DND-41 (cell line): Measurements from ENCODE around the gene SLC12A8.

Experiments
- ATAC-seq: fragments of 200-7000 bp; cut with Tn5 transposase; 3 replicates; pipeline ENCODE4 v1.9.1; 2021; ENCODE audit warnings: low read depth; ENCODE audit not compliant: insufficient read depth
- DNase-seq: peaks from one replicate; pipeline ENCODE4 v3.0.0-alpha.2; 2020
- H2AFZ ChIP-seq: 2 replicates; pipeline ENCODE4 v1.6.0; 2012; ENCODE audit warnings: low read depth, low read length
- H3K27ac ChIP-seq: 2 replicates; pipeline ENCODE4 v1.5.1; 2012; ENCODE audit warnings: low read length, inconsistent platforms
- H3K27me3 ChIP-seq: fragments of 200-600 bp; sonication (generic); 2 replicates; pipeline ENCODE4 v1.6.0; 2012; ENCODE audit warnings: low read length, mild to moderate bottlenecking, inconsistent platforms; ENCODE audit not compliant: insufficient read depth, poor library complexity
- H3K36me3 ChIP-seq: 2 replicates; pipeline ENCODE4 v1.5.1; 2012; ENCODE audit warnings: low read length, inconsistent platforms; ENCODE audit not compliant: insufficient read depth
- H3K4me1 ChIP-seq: 2 replicates; pipeline ENCODE4 v1.5.1; 2012; ENCODE audit warnings: mild to moderate bottlenecking, low read length; ENCODE audit not compliant: insufficient read depth
- H3K4me2 ChIP-seq: 2 replicates; pipeline ENCODE4 v1.6.0; 2012; ENCODE audit warnings: mild to moderate bottlenecking, moderate library complexity, low read length, inconsistent platforms; ENCODE audit not compliant: insufficient read depth
- H3K4me3 ChIP-seq, 2 experiments: fragments of 200-600 bp in 1 of 2; shearing (Covaris generic) in 1 of 2; 2 replicates each; pipeline ENCODE4 v1.5.1; 2012 to 2016; ENCODE audit warnings: inconsistent platforms in 2 of 2, low read length in 2 of 2, mild to moderate bottlenecking in 2 of 2, low read depth in 1 of 2, moderate library complexity in 1 of 2
- H3K79me2 ChIP-seq: 2 replicates; pipeline ENCODE4 v1.6.0; 2012; ENCODE audit warnings: low read length, inconsistent platforms; ENCODE audit not compliant: insufficient read depth
- H3K9ac ChIP-seq: 2 replicates; pipeline ENCODE4 v1.6.0; 2012; ENCODE audit warnings: low read depth, mild to moderate bottlenecking, inconsistent platforms, low read length, moderate library complexity
- H3K9me3 ChIP-seq: 2 replicates; pipeline ENCODE4 v1.5.1; 2012; ENCODE audit warnings: low read length, moderate library complexity, mild to moderate bottlenecking, inconsistent platforms; ENCODE audit not compliant: insufficient read depth, severe bottlenecking
- H4K20me1 ChIP-seq: 2 replicates; pipeline ENCODE4 v1.6.0; 2012; ENCODE audit warnings: low read length; ENCODE audit not compliant: insufficient read depth
- CTCF ChIP-seq: IDR thresholded peaks from 2 replicates; pipeline ENCODE4 v1.5.1; 2012; ENCODE audit warnings: borderline replicate concordance, low read length, moderate library complexity, mild to moderate bottlenecking; ENCODE audit not compliant: poor library complexity, severe bottlenecking; ENCODE audit errors: extremely low read depth
- EZH2 ChIP-seq: IDR thresholded peaks from 3 replicates; pipeline ENCODE4 v1.6.1; 2012; ENCODE audit warnings: borderline replicate concordance, low read depth, mild to moderate bottlenecking, moderate library complexity, low read length, inconsistent platforms; ENCODE audit not compliant: severe bottlenecking

SLC12A8 gene

GRCh38 chr3:125203731-125204130 is 8.8 kb downstream of the SLC12A8 start:
- Histone ChIP-seq H3K4me1 (no peaks in the 10 kb centered on the region), H4K20me1 (no peaks in the 10 kb centered on the region), H2AFZ (no peak overlapping the region), H3K9me3 (no peaks in the 10 kb centered on the region), H3K4me2 (no peak overlapping the region), H3K79me2 (no peaks in the 10 kb centered on the region), H3K27ac (no peak overlapping the region), H3K27me3 (no peaks in the 10 kb centered on the region), H3K9ac (no peak overlapping the region), H3K36me3 (no peaks in the 10 kb centered on the region), H3K4me3 (no peak overlapping the region)
- TF ChIP-seq CTCF (no peak), EZH2 (no peak)
- ATAC-seq = no peak
- no peak for DNase-seq

GRCh38 chr3:125202197-125202596 is 10.4 kb downstream of the SLC12A8 start:
- Histone ChIP-seq H2AFZ (no peak overlapping the region), H3K4me3 (no peak overlapping the region), H3K4me1 (no peaks in the 10 kb centered on the region), H3K36me3 (no peaks in the 10 kb centered on the region), H3K27me3 (no peaks in the 10 kb centered on the region), H3K4me2 (no peak overlapping the region), H3K79me2 (no peaks in the 10 kb centered on the region), H3K9ac (no peak overlapping the region), H3K27ac (no peak overlapping the region), H3K9me3 (no peaks in the 10 kb centered on the region), H4K20me1 (no peaks in the 10 kb centered on the region)
- DNase-seq (no peak), ATAC-seq (no peak; the same call in 2 of the 3 replicates)
- TF ChIP-seq EZH2 = no peak
- peak; percentile 51 for TF ChIP-seq CTCF

GRCh38 chr3:125200731-125201139 is 11.8 kb downstream of the SLC12A8 start:
- Histone ChIP-seq H3K79me2 (no peaks in the 10 kb centered on the region), H2AFZ (no peak overlapping the region), H3K27me3 (no peaks in the 10 kb centered on the region), H3K9ac (no peak overlapping the region), H3K36me3 (no peaks in the 10 kb centered on the region), H3K9me3 (no peaks in the 10 kb centered on the region), H3K27ac (no peak overlapping the region), H3K4me2 (no peak overlapping the region), H4K20me1 (no peaks in the 10 kb centered on the region), H3K4me3 (no peak overlapping the region), H3K4me1 (no peaks in the 10 kb centered on the region)
- DNase-seq = no peak
- TF ChIP-seq CTCF (no peak), EZH2 (no peak)
- ATAC-seq = no peak
